B cell (primary cell): ENCODE results near the gene HAS3. TPM values are rescaled to one million over a fixed set of nuclear protein-coding genes. Genes with fewer than 3 reads are reported as not detected.
A peak's percentile ranks its signal among the peaks of the same experiment; 100 is the strongest.
"Not testable (repeated sequence)": the region's sequence is repeated elsewhere in the genome, so short reads cannot be mapped to it uniquely, and the experiment has no call there.

Source experiments
- ATAC-seq: fragments of 200-7000 bp; cut with Tn5 transposase; one replicate; pipeline ENCODE4 v1.10.0; 2021; ENCODE audit warnings: low read depth, mild to moderate bottlenecking, moderate number of reproducible peaks, moderate library complexity
- CTCF ChIA-PET: fragments of 350-600 bp; sonication (Branson Sonifier 250); formaldehyde crosslinking; loops from one replicate; lab custom pipeline; 2021; ENCODE audit warnings: antibody characterized with exemption, inconsistent platforms; lab: Charles Lee
- POLR2A ChIA-PET: fragments of 350-600 bp; sonication (Branson Sonifier 250); formaldehyde crosslinking; loops from one replicate; lab custom pipeline; 2021; ENCODE audit warnings: antibody characterized with exemption; lab: Charles Lee
- DNase-seq: peaks from one replicate; pipeline ENCODE4 v3.0.0; 2013
- H2AFZ ChIP-seq: 2 replicates; pipeline ENCODE4 v1.6.1; 2012; ENCODE audit warnings: mild to moderate bottlenecking, low read depth, low read length; ENCODE audit not compliant: insufficient read depth, poor library complexity, severe bottlenecking
- H3K27ac ChIP-seq, 2 donors: 1 replicate in 1 of 2; 2 replicates in 1 of 2; pipeline ENCODE4 v1.5.1; 2012 to 2013; ENCODE audit warnings: low read length in 2 of 2, mild to moderate bottlenecking in 2 of 2, moderate library complexity in 1 of 2
- H3K27me3 ChIP-seq, 4 experiments: fragments of 200-600 bp in 1 of 4; sonication (generic) in 1 of 4; replicated peaks in 1 of 4; 1 replicate in 2 of 4; 2 replicates in 2 of 4; pipeline versions ENCODE4 v1.6.1 to v1.7.0; 2013 to 2016; ENCODE audit warnings: low read length in 3 of 4, mild to moderate bottlenecking in 2 of 4, mixed read lengths in 1 of 4, moderate library complexity in 1 of 4; ENCODE audit not compliant: insufficient read depth in 4 of 4, control insufficient read depth in 3 of 4; ENCODE audit errors: control extremely low read depth in 1 of 4
- H3K36me3 ChIP-seq, 2 experiments: replicated peaks in 1 of 2; 1 replicate in 1 of 2; 2 replicates in 1 of 2; pipeline versions ENCODE4 v1.6.1 to v1.7.1; 2013; ENCODE audit warnings: low read length in 1 of 2; ENCODE audit not compliant: insufficient read depth in 2 of 2, control insufficient read depth in 1 of 2; ENCODE audit errors: control extremely low read depth in 1 of 2, extremely low read depth in 1 of 2
- H3K4me1 ChIP-seq, 2 donors: fragments of 200-600 bp in 1 of 2; sonication (generic) in 1 of 2; 1 replicate in 1 of 2; 2 replicates in 1 of 2; pipeline versions ENCODE4 v1.5.1 to v1.6.1; 2013 to 2017; ENCODE audit warnings: low read length in 2 of 2; ENCODE audit not compliant: control insufficient read depth in 2 of 2, insufficient read depth in 2 of 2
- H3K4me2 ChIP-seq: replicated peaks from 2 replicates; pipeline ENCODE3; 2012; ENCODE audit warnings: mild to moderate bottlenecking, low read depth, low read length; ENCODE audit not compliant: poor library complexity, severe bottlenecking
- H3K4me3 ChIP-seq, 5 experiments: fragments of 200-600 bp in 1 of 5; sonication (generic) in 1 of 5; 1 replicate in 3 of 5; 2 replicates in 2 of 5; pipeline versions ENCODE4 v1.5.1 to v1.7.0; 2011 to 2016; ENCODE audit warnings: low read length in 4 of 5, mild to moderate bottlenecking in 4 of 5, low read depth in 2 of 5, control low read depth in 1 of 5, moderate library complexity in 1 of 5; ENCODE audit not compliant: insufficient read depth in 1 of 5; ENCODE audit errors: control extremely low read depth in 1 of 5, extremely low read depth in 1 of 5
- H3K79me2 ChIP-seq: fragments of 200-600 bp; sonication (generic); one replicate; pipeline ENCODE4 v1.6.0; 2016; ENCODE audit warnings: low read length; ENCODE audit not compliant: control insufficient read depth, insufficient read depth
- H3K9ac ChIP-seq: fragments of 200-600 bp; sonication (generic); 2 replicates; pipeline ENCODE4 v1.6.1; 2017; ENCODE audit warnings: mild to moderate bottlenecking, low read length, moderate library complexity
- H3K9me3 ChIP-seq, 3 donors: one replicate each; pipeline versions ENCODE4 v1.6.1 to v1.7.1; 2013; ENCODE audit warnings: low read length in 2 of 3; ENCODE audit not compliant: control insufficient read depth in 2 of 3, insufficient read depth in 1 of 3; ENCODE audit errors: control extremely low read depth in 1 of 3
- H4K20me1 ChIP-seq: 2 replicates; pipeline ENCODE4 v1.6.0; 2012; ENCODE audit warnings: mild to moderate bottlenecking, low read length; ENCODE audit not compliant: insufficient read depth, control insufficient read depth, poor library complexity, severe bottlenecking
- H3K27ac Mint-ChIP-seq: one replicate; pipeline ENCODE4 v1.8.0; 2021; ENCODE audit warnings: mixed read lengths
- H3K27me3 Mint-ChIP-seq: one replicate; pipeline ENCODE4 v1.8.0; 2021; ENCODE audit warnings: mixed read lengths
- H3K4me1 Mint-ChIP-seq: one replicate; pipeline ENCODE4 v1.8.0; 2021; ENCODE audit warnings: mixed read lengths
- H3K4me3 Mint-ChIP-seq: one replicate; pipeline ENCODE4 v1.8.0; 2021; ENCODE audit warnings: mixed read lengths
- H3K9me3 Mint-ChIP-seq: one replicate; pipeline ENCODE4 v1.8.0; 2022; ENCODE audit warnings: mixed read lengths; ENCODE audit not compliant: insufficient read depth
- CTCF ChIP-seq: fragments of 200-600 bp; IDR thresholded peaks from one replicate; pipeline ENCODE4 v1.8.0; 2022; ENCODE audit warnings: antibody characterized with exemption, mild to moderate bottlenecking
- EZH2 ChIP-seq: IDR thresholded peaks from 2 replicates; pipeline ENCODE4 v1.6.1; 2012; ENCODE audit warnings: borderline replicate concordance, low read depth, mild to moderate bottlenecking, moderate library complexity, low read length; ENCODE audit not compliant: insufficient read depth, poor library complexity, severe bottlenecking
- WGBS: methylation state at CpG from one replicate; pipeline ENCODE4 v1.1.5; 2013; ENCODE audit warnings: missing lambda C conversion rate; ENCODE audit not compliant: insufficient coverage; 5-methylcytosine and 5-hydroxymethylcytosine counted together
- intact Hi-C: fragments of 100-400 bp; cut with micrococcal nuclease; formaldehyde crosslinking; loops from one replicate; pipeline ENCODE4 v1.10.0; 2022
- polyA plus RNA-seq: library from polyadenylated mRNA; depleted of rRNA; stranded (reverse); fragments of >200 nt; gene quantifications from 2 replicates; pipeline ENCODE4 v1.2.3, GENCODE V29; 2012
- total RNA-seq, 2 donors: library from RNA; stranded (reverse); fragments of 120-200 nt in 1 of 2; gene quantifications; 1 replicate in 1 of 2; 2 replicates in 1 of 2; pipeline versions ENCODE4 v1.2.3 to v1.2.4, GENCODE V29; 2013 to 2022

Gene HAS3
- total and polyA plus RNA-seq, 2 donors (not counting 1 experiment from before 2014, with no cell fraction given) = 1.4 to 2.6 TPM

DNA sequence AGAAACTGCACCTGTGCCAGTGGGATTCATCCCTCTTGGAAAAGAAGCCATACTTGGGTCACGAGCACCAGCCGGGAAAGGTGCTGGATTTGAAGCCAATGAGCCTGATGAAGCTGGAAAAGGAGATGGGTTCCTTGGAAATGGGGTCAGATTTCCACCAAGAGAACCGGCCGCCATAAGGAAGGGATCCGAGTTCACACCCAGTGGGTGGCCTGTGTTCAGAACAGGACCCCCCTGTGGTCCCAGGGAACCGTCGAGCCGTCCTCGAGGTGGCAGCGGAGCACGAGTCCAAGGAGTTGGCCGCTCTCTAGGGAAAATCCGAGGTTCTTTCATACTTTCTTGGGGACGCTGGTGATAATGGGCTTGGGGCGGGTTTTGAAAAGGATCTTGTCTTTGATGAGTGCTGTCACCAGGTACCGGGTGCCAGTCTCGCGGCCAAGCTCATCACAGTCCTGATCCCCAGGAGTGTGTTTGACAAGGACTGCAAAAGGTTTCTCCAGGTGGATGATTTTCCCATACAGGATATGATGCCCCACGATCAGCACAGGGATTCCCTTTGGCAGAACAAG is 14.7 kb downstream of the HAS3 start:
- Mint-ChIP-seq H3K4me1 (peaks cover 10% of the 10 kb centered on the region), H3K4me3 (no peak overlapping the region), H3K27ac (no peak overlapping the region), H3K9me3 (no peaks in the 10 kb centered on the region), H3K27me3 (no peaks in the 10 kb centered on the region)
- POLR2A ChIA-PET = no interaction called here
- Histone ChIP-seq H2AFZ (no peak overlapping the region), H3K4me1 (no peaks in the 10 kb centered on the region), H3K4me2 (no peak overlapping the region), H4K20me1 (peaks cover 83% of the 10 kb centered on the region), H3K27me3 (no peaks in the 10 kb centered on the region), H3K27ac (no peak overlapping the region), H3K4me3 (no peak overlapping the region), H3K9me3 (no peaks in the 10 kb centered on the region), H3K9ac (no peak overlapping the region), H3K79me2 (peaks cover 46% of the 10 kb centered on the region), H3K36me3 (peaks cover 1 to 54% of the 10 kb centered on the region in 2 experiments)
- no peak for DNase-seq
- CTCF ChIA-PET = interaction anchor here (0.5 to 0.9 kb wide), 3 partner anchors 9 to 592 kb away, joined by 3 to 4 read pairs (median 3); no protein-coding TSS in a partner anchor
- intact Hi-C loops = no loop called here
- ATAC-seq = no peak
- WGBS = 98% methylated on average over 19 of the region's 19 CpGs
- TF ChIP-seq EZH2 (no peak), CTCF (no peak)

DNA sequence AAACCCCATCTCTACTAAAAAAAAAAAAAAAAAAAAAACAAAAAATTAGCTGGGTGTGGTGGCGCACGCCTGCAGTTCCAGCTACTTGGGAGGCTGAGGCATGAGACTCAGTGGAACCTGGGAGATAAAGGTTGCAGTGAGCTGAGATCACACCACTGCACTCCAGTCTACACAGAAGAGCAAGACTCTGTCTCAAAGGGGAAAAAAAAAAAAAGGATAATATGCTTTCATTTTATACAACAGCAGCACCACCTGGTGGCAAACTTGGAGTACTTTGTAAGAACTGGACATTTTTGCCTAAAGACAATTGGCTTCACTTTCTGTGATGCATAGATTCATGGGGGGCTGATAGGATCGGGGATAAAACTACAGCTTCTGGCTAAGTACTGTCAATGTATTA is 18.5 kb downstream of the HAS3 start:
- peaks cover 6 to 26% of the 10 kb centered on the region in 2 experiments for H3K36me3 ChIP-seq
- intact Hi-C loops = loop anchor here (1.0 to 2.0 kb wide), 3 partner anchors 277 to 533 kb away; no protein-coding TSS in a partner anchor
- H3K4me3 ChIP-seq = no peak overlapping the region
- H3K9ac ChIP-seq = no peak overlapping the region
- peak; percentile 81 for TF ChIP-seq CTCF
- TF ChIP-seq EZH2 = no peak
- H3K9me3 ChIP-seq = no peaks in the 10 kb centered on the region
- peak; percentile 70 for ATAC-seq
- H4K20me1 ChIP-seq = peaks cover 72% of the 10 kb centered on the region
- H3K79me2 ChIP-seq = peaks cover 69% of the 10 kb centered on the region
- ChIA-PET CTCF (interaction anchor here (0.6 to 6.4 kb wide), 28 partner anchors 8 to 995 kb away, joined by 3 to 83 read pairs (median 4); partner anchors contain the start of genes CHTF8, HAS3 and UTP4), POLR2A (no interaction called here)
- H3K27ac Mint-ChIP-seq = no peak overlapping the region
- no peak overlapping the region for H2AFZ ChIP-seq
- no peak overlapping the region for H3K4me3 Mint-ChIP-seq
- WGBS = 80% methylated on average over 1 of the region's 3 CpGs
- no peak overlapping the region for H3K27ac ChIP-seq
- H3K4me1 Mint-ChIP-seq = peaks cover 14% of the 10 kb centered on the region
- H3K27me3 Mint-ChIP-seq = no peaks in the 10 kb centered on the region
- H3K4me1 ChIP-seq = no peaks in the 10 kb centered on the region
- no peaks in the 10 kb centered on the region for H3K27me3 ChIP-seq
- no peak overlapping the region for H3K4me2 ChIP-seq
- no peaks in the 10 kb centered on the region for H3K9me3 Mint-ChIP-seq
- peak; percentile 77 for DNase-seq

DNA sequence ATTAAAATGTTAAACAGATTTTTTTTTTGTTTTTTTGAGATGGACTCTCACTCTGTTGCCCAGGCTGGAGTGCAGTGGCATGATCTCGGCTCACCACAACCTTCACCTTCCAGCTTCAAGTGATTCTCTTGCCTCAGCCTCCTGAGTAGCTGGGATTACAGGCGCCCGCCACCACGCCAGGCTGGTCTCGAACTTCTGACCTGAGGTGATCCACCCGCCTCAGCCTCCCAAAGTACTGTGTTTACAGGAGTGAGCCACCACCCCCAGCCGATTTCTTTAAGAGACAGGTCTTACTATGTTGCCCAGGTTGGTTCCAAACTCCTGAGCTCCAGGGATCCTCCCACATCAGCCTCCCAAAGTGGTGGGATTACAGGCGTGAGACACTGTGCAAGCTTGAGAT is 19.0 kb downstream of the HAS3 start:
- H3K27me3 Mint-ChIP-seq = not testable (repeated sequence)
- Histone ChIP-seq H3K79me2 (peaks cover 71% of the 10 kb centered on the region), H3K36me3 (peaks cover 6 to 21% of the 10 kb centered on the region in 2 experiments)

More for the DNA sequence above, 19.0 kb downstream of the HAS3 start:
- H3K9me3 ChIP-seq, H3K27ac Mint-ChIP-seq, H3K4me3 Mint-ChIP-seq, H3K4me1 ChIP-seq, DNase-seq, H3K27me3 ChIP-seq, H3K9me3 Mint-ChIP-seq, H3K4me3 ChIP-seq, H2AFZ ChIP-seq, H3K4me2 ChIP-seq, POLR2A ChIA-PET, H3K9ac ChIP-seq, H3K27ac ChIP-seq, ATAC-seq: not testable (repeated sequence)
- peaks cover 67% of the 10 kb centered on the region for H4K20me1 ChIP-seq
- CTCF ChIA-PET = interaction anchor here (0.7 to 6.4 kb wide), 24 partner anchors 8 to 867 kb away, joined by 3 to 83 read pairs (median 4); partner anchors contain the start of genes CHTF8 and UTP4
- 87% methylated on average over 7 of the region's 8 CpGs for WGBS
- intact Hi-C loops = loop anchor here (1.0 to 2.0 kb wide), 3 partner anchors 277 to 534 kb away; no protein-coding TSS in a partner anchor
- H3K4me1 Mint-ChIP-seq = peaks cover 15% of the 10 kb centered on the region
